Esophagus muscularis mucosa (tissue), 4 donors: ENCODE results near the gene PHETA1. TPM values are rescaled to one million over a fixed set of nuclear protein-coding genes. Genes with fewer than 3 reads are reported as not detected.

Source experiments
- DNase-seq: peaks from one replicate; pipeline ENCODE4 v3.0.0-alpha.2; 2017; ENCODE audit errors: extremely low spot score
- H3K27ac ChIP-seq, 4 donors: fragments of 200-600 bp; sonication (generic); replicated peaks in 1 of 4; 1 replicate in 3 of 4; 2 replicates in 1 of 4; pipeline ENCODE4 v1.5.1; 2016 to 2019; ENCODE audit warnings: mild to moderate bottlenecking in 1 of 4
- H3K27me3 ChIP-seq, 4 donors: fragments of 200-600 bp; sonication (generic); one replicate each; pipeline versions ENCODE4 v1.5.1 to v1.6.0; 2016 to 2019
- H3K36me3 ChIP-seq, 4 donors: fragments of 200-600 bp; sonication (generic); one replicate each; pipeline ENCODE4 v1.5.1; 2016 to 2019
- H3K4me1 ChIP-seq, 4 donors: fragments of 200-600 bp; sonication (generic); one replicate each; pipeline ENCODE4 v1.5.1; 2016 to 2019
- H3K4me3 ChIP-seq, 4 donors: fragments of 200-600 bp; sonication (generic); 1 replicate in 2 of 4; 2 replicates in 2 of 4; pipeline ENCODE4 v1.5.1; 2016 to 2019; ENCODE audit warnings: mild to moderate bottlenecking in 4 of 4, moderate library complexity in 1 of 4
- H3K9me3 ChIP-seq, 4 donors: fragments of 200-600 bp; sonication (generic); 1 replicate in 3 of 4; 2 replicates in 1 of 4; pipeline ENCODE4 v1.5.1; 2016 to 2019
- EP300 ChIP-seq: sonication (generic); formaldehyde crosslinking; IDR thresholded peaks from one replicate; pipeline ENCODE4 v1.6.1; 2017; ENCODE audit warnings: antibody characterized with exemption
- POLR2A ChIP-seq: fragments of 450-650 bp; IDR thresholded peaks from one replicate; pipeline ENCODE4 v1.6.1; 2017; ENCODE audit warnings: antibody characterized with exemption, moderate library complexity, mild to moderate bottlenecking, low read depth
- POLR2AphosphoS5 ChIP-seq, 2 donors: sonication (generic); formaldehyde crosslinking; IDR thresholded peaks; one replicate each; pipeline ENCODE4 v1.6.1; 2017; ENCODE audit warnings: antibody characterized with exemption in 2 of 2
- WGBS: methylation state at CpG from one replicate; pipeline ENCODE4 v1.1.5; 2018; 5-methylcytosine and 5-hydroxymethylcytosine counted together
- intact Hi-C: fragments of 100-400 bp; cut with DNase I; formaldehyde crosslinking; loops from one replicate; pipeline ENCODE4 v1.15.1; 2023
- total RNA-seq, 4 donors: library from RNA; depleted of rRNA; stranded (reverse); fragments of >200 nt; gene quantifications; one replicate each; pipeline versions ENCODE4 v1.1.0 to v1.2.1, GENCODE V29; 2016
- TF ChIP-seq, protein P1 (sequence below), 3 experiments: fragments of 200-600 bp in 2 of 3; fragments of 450-650 bp in 1 of 3; sonication (generic) in 2 of 3; IDR thresholded peaks; one replicate each; pipeline ENCODE4 v1.5.1; 2017 to 2019; ENCODE audit warnings: antibody characterized with exemption in 3 of 3, mild to moderate bottlenecking in 2 of 3, moderate library complexity in 1 of 3

The PHETA1 gene
- total RNA-seq, 4 donors from 2014 or later = 5.8 to 15.6 (median 9.5) TPM

DNA sequence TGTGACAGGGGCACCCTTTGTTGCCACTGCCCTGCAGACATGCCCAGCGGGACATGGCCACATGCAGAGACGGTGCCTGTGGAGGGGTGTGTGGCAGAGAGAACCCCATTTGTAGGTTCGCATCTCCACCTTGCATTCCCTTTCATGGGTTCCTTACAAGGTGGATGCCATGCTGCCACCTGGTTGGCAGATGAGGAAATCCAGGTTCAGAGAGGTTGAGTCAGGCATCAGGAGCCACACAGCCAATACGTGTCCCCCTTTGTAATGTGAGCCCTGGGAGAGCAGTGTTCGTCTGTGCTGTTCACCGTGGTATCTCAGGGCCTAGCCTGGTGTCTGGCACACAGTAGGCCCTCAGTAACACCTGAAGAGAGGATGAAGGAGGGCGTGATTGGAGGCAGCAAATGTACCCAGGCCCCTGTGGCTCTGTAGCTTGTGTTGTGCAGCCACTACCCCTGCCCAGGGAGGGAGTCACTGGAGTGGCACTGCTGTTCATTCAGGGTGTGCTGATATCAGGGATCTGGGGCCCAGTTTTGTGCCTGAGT lies 45.9 kb upstream of the PHETA1 start:
- Histone ChIP-seq H3K9me3 (no peaks in the 10 kb centered on the region), H3K27ac (no peak overlapping the region), H3K27me3 (no peaks in the 10 kb centered on the region), H3K36me3 (peaks cover 12 to 33% (median 27%) of the 10 kb centered on the region in 4 donors), H3K4me3 (no peak overlapping the region), H3K4me1 (peaks cover 40 to 55% (median 46%) of the 10 kb centered on the region in 4 donors)
- DNase-seq = no peak
- TF ChIP-seq POLR2AphosphoS5 (IDR thresholded peaks at IDR 0.05) (no peak), POLR2A (no peak), EP300 (no peak)
- TF ChIP-seq, protein P1, sequence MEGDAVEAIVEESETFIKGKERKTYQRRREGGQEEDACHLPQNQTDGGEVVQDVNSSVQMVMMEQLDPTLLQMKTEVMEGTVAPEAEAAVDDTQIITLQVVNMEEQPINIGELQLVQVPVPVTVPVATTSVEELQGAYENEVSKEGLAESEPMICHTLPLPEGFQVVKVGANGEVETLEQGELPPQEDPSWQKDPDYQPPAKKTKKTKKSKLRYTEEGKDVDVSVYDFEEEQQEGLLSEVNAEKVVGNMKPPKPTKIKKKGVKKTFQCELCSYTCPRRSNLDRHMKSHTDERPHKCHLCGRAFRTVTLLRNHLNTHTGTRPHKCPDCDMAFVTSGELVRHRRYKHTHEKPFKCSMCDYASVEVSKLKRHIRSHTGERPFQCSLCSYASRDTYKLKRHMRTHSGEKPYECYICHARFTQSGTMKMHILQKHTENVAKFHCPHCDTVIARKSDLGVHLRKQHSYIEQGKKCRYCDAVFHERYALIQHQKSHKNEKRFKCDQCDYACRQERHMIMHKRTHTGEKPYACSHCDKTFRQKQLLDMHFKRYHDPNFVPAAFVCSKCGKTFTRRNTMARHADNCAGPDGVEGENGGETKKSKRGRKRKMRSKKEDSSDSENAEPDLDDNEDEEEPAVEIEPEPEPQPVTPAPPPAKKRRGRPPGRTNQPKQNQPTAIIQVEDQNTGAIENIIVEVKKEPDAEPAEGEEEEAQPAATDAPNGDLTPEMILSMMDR (IDR thresholded peaks at IDR 0.05) = no peak
- intact Hi-C loops = no loop called here
- WGBS = 96% methylated on average over 4 of the region's 7 CpGs

DNA sequence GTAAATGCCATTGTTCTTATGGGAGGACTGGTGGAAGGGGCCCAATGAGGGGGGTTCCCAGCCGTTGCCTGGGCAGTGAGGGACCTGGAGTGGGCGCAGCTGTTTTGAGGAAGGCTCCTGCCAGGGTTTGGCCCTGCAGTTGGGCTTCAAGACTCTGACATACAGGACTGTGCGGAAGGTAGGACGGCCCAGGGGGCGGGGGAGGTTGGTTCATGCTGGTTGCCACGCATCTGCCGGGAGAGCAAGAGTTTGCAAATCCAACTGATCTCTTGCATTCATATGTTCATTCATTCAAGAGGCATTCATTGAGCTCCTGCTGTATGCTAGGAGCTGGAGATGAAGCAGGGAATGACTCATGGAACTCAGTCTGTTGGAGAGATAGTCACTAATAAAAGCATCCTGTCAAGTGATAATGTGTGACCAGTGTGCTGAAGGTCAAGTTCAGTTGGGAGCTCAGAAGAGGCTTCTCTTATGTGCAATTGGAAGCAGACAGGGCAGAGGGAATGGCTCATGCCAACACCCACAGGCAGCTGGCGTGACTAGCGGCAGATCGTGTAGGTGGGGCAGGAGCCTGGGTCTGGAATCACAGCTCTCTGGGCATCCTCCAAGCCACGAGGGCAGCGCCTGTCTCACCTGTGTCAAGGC lies 44.7 kb upstream of the PHETA1 start:
- no peak for DNase-seq
- peaks cover 52 to 67% (median 58%) of the 10 kb centered on the region in 4 donors for H3K4me1 ChIP-seq
- TF ChIP-seq POLR2AphosphoS5 (IDR thresholded peaks at IDR 0.05) (no peak), POLR2A (no peak), EP300 (no peak)
- TF ChIP-seq, protein P1 (IDR thresholded peaks at IDR 0.05) = no peak
- WGBS = 83% methylated on average over 10 of the region's 12 CpGs
- H3K9me3 ChIP-seq = no peaks in the 10 kb centered on the region
- intact Hi-C loops = no loop called here
- no peak overlapping the region for H3K4me3 ChIP-seq
- H3K27ac ChIP-seq = peak overlapping the region in 1 of 4 donors; percentile 78
- peaks cover 7 to 21% (median 18%) of the 10 kb centered on the region in 4 donors for H3K36me3 ChIP-seq
- H3K27me3 ChIP-seq = no peaks in the 10 kb centered on the region

DNA sequence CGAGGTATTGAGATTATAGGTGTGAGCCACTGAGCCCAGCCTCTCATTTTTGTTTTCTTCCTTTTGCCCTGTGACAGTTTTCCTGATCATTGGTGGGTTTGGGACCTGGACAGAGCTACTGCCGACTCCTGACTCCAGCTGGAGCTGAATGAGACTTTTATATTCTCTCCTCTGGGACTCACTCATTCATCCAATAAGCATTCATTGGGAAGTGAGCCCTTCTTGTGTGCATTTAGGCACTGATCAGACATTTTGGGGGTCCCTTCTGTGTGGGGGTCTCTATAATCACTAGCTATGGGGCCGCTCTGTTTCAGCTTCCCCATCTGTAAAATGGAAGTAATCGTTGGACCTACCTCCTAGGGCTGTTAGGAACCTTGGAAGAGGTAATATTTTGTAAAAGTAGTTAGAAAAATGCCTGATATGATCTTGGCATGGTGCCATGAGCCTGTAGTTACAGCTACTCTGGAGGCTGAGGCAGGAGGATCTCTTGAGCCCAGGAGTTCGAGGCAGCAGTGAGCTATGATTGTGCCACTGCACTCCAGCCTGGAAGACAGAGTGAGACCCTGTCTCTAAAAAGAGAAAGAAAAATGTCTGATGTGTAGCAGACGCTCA lies 44.0 kb upstream of the PHETA1 start:
- WGBS = 67% methylated on average over 6 of the region's 6 CpGs
- H3K27ac ChIP-seq = peak overlapping the region; percentile 48 to 81 (median 68)
- peaks cover under 1 to 16% (median 11%) of the 10 kb centered on the region in 4 donors for H3K36me3 ChIP-seq
- no peak overlapping the region for H3K4me3 ChIP-seq
- H3K4me1 ChIP-seq = peaks cover 59 to 73% (median 64%) of the 10 kb centered on the region in 4 donors
- H3K9me3 ChIP-seq = no peaks in the 10 kb centered on the region
- DNase-seq = no peak
- TF ChIP-seq, protein P1 (IDR thresholded peaks at IDR 0.05) = no peak
- TF ChIP-seq POLR2AphosphoS5 (IDR thresholded peaks at IDR 0.05) = no peak
- no peak for TF ChIP-seq EP300
- no peak for TF ChIP-seq POLR2A
- intact Hi-C loops = no loop called here
- H3K27me3 ChIP-seq = no peaks in the 10 kb centered on the region

DNA sequence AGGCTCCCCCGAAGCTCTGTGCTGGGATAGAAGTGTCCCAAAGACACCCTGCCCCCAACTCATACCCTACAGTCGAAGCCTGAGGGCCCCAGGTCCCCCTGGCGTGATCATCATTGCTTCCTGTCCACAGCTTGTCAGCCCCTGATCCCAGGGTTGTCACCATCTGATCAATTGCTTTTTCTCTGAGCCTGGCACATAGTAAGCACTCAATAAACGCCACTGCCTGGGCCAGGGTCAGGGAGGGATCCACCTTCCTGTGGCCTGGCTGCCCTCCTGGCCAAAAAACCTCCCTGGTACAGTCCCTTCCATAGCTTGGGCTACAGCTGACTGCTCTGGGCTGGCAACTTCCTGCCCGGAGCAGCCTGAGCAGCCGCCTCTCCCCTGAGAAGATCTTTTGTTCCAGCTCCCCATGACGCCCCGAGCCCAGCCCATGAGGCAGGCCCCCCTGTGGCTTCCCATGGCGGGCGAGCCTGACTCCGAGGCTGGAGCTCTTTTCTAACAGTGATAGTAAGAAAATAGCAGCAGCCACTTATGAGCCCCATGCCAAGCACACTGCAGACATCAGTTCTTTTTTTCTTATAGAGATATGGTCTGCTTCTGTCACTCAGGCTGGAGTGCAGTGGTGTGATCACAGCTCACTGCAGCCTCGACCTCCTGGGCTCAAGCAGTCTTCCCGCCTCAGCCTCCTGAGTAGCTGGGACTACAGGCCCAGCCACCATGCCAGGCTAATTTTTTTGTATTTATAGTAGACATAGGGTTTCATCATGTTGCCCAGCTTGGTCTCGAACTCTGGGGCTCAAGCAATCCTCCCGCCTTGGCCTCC lies 43.3 kb upstream of the PHETA1 start:
- Histone ChIP-seq H3K4me3 (no peak overlapping the region), H3K36me3 (peaks cover 0 to 14% (median 10%) of the 10 kb centered on the region in 4 donors), H3K27me3 (no peaks in the 10 kb centered on the region), H3K4me1 (peaks cover 66 to 81% (median 72%) of the 10 kb centered on the region in 4 donors), H3K27ac (peak overlapping the region; percentile 48 to 81 (median 68)), H3K9me3 (no peaks in the 10 kb centered on the region)
- 74% methylated on average over 11 of the region's 15 CpGs for WGBS
- intact Hi-C loops = no loop called here
- DNase-seq = no peak
- TF ChIP-seq POLR2A (no peak), POLR2AphosphoS5 (IDR thresholded peaks at IDR 0.05) (no peak)
